ENCODE results near the gene HLA-DQB1.
"Not testable (repeated sequence)": the region's sequence is repeated elsewhere in the genome, so short reads cannot be mapped to it uniquely, and the experiment has no call there.

Gene HLA-DQB1

DNA sequence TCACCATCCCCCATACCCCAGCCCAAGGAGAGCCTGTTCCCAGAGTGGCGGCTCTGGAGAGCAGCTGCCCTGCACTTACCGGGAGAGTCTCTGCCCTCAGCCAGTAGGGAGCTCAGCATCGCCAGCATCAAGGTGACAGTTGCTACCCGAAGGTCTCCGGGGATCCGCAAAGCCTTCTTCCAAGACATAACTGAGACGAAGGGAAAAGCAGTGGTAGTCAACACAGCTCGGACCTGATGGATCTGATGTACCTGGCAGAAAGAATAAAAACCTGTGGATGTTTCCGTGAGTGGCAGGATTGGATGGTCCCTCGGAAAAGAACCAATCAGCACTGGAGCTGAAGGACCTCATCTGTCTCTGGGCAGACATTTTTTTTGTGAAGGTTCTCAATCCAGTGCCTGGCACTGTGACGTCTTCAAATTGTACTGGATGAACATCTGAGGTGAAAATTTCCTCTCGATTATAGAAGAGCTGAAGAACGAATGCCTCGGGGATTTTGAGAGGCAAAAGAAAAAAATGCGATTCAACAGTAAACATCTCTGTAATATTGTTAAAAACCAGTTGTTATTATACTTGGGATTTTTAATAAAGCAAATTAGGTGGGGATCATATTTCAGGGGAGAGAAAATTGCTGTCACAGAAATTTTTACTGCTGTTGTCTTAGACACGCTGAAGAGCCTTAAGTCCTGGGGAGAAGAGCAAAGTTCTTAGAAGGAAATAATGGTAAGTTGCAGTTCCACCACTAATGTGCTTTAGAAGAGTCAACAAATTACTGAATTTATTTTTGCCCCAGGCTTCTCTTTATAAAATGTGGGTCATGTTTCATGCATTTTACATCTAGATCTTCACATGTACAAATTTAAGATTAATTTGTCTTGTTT lies at the start of gene HLA-DQB1:
Gene HLA-DQB1, minus strand, starts transcription at position 238 of the 881 bp plus-strand sequence. Its CDS starts 50 bp downstream, at position 188.
- DNase-seq (ENCODE audit: insufficient read length, low spot score) (no peak), FAIRE-seq (peak; percentile 99)

DNA sequence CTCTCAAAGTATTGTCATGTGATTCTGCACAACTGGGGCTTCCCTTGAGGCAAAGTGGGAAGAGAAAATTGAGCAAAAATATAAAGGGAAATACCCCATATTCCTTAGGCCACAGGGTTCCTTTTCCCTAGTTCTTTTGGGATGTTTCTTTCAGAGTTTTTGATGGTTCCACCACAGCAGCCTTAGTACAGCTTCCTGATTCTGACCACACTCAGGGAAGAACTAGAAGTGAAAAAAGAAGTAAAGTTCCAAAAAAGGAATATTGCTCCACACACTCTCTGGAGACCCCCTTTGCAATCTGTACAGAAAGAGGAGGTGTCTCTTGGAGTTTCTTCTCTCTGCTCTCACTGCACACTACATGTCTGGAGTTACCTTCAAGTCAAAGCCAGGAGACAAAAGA lies 46.8 kb upstream of the HLA-DQB1 start:
- FAIRE-seq (no peak), DNase-seq (ENCODE audit: insufficient read length, low spot score) (no peak)

DNA sequence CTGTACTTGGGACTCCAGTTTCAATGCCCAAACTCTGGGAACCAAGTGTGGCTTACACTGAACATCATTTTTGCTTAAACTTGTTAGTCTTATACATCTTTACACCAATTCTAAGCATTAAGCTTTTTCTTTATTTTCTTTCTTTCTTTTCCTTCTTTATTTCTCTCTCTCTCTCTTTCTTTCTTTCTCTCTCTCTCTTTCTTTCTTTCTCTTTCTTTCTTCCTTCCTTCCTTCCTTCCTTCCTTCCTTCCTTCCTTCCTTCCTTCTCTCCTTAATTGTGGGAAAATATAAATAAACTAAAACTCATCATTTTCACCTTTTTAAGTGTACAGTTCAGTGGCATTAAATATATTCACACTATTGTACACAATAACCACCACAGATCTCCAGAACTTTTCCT lies 43.2 kb upstream of the HLA-DQB1 start:
- DNase-seq (ENCODE audit: insufficient read length, low spot score) (no peak), FAIRE-seq (no peak)

DNA sequence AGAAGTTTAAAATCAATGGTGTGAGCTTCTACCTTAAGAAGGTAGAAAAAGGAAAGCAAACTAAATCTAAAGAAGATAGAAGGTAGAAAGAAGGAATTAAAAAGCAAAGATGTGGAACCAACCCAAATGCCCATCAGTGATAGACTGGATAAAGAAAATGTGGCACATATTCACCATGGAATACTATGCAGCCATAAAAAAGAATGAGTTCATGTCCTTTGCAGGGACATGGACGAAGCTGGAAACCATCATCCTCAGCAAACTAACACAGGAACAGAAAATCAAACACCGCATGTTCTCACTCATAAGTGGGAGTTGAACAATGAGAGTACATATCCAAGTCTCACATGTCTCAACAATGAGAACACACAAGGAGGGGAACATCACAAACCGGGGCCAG lies 38.7 kb upstream of the HLA-DQB1 start:
- not testable (repeated sequence) for FAIRE-seq; DNase-seq (ENCODE audit: insufficient read length, low spot score)

DNA sequence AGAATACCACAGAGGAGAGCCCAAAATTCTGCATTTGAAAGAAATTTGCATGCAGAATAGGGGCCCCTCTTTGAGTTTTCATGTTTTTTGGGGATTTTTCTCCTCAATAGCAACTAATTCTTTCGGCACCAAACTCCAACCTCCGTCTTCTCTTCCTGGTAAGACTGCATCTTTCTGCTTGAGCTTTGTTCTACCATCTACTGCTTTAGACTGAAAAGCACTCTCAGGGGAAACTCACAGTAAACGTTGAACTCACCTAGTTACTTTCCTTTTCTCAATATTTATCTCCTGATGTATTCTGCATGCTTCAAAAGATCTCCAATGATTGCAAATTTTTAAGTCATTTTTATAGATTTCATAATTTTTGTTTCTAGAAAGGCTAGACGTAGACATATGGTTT lies 36.9 kb upstream of the HLA-DQB1 start:
- DNase-seq (ENCODE audit: insufficient read length, low spot score) (no peak), FAIRE-seq (no peak)

DNA sequence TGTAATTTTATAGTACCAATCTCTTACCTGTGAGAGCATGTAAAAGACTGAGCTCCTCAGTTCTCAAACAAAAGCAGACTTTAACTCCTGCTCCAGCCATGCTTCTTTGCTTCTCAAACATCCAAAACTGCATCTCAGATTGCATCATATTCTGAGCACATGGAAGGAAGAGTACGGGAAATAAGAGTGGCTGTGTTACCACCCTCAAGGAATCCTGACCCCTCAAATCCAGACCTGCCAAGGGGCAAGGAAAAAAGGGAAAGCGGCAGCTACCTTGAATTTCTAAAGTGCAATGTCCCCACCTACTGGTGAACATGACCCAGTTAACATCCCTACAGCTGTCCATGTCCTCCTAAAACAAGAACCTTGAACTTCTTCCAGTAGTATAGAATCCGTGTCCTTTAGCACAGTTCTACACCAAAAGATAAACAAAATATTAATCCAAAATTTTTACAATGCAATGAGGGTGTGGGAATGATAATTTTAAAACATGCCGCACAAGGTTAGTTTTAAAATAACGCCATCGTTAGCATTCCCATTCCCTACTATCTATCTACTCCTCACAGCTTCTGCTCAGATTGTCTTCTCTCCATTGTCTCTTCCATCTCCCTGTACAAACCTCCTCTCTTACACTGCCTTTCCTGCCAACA lies 34.1 kb upstream of the HLA-DQB1 start:
- peak; percentile 5 for DNase-seq (ENCODE audit: insufficient read length, low spot score)
- FAIRE-seq, result peak; percentile 95

DNA sequence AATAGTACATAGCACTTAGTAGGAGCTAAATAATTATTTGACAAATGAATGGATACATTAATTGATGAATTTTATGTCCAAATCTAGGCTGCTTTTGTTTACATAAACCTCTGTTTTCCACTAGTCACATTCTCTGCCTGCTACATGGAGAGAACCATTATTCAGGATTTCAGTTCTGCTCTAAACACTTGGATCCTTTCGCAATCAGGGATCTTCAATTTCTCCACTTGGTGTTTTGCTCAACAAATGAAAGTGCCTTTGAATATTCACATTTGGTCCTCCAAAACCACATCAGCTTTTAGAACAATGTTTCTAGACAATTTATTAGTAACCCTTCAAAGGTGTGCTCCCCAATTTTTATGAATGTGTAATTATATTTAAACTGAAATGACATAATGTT lies 30.6 kb upstream of the HLA-DQB1 start:
- no peak for FAIRE-seq

DNA sequence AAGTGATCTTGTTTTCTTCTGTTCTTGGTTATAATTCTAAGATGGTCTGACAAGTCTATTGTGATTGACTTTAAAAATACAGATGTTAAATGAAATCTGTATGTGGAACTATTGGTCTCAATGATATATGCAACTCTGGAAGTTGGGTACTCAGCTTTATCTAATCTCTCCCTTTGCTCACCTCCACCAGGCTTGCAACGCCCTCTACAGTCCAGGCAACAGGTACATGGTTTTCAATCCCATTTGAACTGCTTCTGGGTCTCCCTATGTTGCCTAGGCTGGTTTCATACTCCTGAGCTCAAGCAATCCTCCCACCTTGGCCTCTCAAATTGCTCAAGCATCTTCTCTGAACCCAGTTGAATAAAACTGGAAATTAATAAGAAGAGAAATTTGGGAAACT lies 25.6 kb upstream of the HLA-DQB1 start:
- peak; percentile 91 for FAIRE-seq
- no peak for DNase-seq (ENCODE audit: insufficient read length, low spot score)

More for the DNA sequence above, 30.6 kb upstream of the HLA-DQB1 start:
- no peak for DNase-seq (ENCODE audit: insufficient read length, low spot score)

DNA sequence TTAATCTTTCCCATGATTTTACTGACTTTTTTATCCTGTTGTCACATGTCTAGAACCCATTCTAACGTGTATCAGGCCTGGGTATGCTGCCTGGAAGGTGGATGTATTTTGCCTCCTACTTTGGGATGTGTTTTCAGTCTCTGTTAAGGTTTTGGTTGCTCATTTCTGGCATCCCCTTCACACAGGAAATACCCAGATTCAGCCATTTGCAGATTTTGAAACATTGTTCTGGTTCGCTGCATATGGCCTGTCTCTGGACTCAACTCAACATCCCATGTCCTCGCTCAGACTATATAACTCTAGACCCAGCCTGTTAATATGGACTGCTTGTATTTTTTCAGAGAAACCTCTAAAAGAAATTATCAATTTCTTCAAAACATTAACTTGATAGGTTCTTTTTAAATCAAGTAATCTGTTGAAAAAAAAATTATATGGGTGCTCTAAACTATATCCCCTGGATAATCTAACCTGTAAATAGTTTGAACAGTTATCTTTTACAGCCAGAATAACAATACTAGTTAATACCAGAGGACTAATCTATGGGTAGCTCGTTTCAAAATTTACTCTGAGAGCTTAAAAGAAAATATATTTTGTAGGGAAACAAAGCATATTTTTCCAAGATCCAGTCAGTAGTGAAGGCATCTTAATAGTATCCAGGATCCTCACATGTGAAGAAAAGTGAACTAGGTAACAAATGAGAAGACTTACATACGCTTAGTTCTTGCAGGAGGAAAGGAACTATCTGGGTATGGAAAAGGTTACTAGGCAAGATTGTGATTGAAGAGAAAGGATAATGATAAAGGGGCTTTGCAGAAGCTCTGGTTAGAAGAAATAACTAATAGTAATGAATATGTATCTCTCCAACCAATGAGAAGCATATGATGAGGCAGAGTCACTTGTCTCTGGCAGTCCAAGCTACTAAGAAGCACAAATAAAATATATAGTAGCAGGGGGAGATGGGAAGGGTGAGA lies 23.4 kb upstream of the HLA-DQB1 start:
- DNase-seq (ENCODE audit: insufficient read length, low spot score) (no peak), FAIRE-seq (peak; percentile 89)

DNA sequence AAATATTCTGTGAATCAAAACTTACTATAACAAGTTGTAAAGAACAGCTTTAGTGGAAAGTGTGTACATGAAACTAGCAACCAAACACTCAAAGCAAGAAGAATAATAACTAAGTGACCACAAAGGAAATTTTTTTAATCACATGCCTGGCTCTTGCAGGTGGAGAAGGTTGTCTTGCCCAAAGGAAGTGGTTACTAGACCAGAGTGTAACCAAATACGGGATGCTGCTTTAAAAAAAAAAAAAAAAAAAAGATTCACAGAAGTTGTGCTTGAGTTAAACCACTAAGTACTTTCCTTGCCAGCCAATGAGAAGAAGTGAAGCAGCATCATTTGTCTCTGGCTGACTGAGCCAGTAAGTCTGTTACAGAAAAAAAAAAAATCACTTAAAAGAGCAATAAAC lies 19.1 kb upstream of the HLA-DQB1 start:
- DNase-seq (ENCODE audit: insufficient read length, low spot score) (peak; percentile 22), FAIRE-seq (peak; percentile 97)

DNA sequence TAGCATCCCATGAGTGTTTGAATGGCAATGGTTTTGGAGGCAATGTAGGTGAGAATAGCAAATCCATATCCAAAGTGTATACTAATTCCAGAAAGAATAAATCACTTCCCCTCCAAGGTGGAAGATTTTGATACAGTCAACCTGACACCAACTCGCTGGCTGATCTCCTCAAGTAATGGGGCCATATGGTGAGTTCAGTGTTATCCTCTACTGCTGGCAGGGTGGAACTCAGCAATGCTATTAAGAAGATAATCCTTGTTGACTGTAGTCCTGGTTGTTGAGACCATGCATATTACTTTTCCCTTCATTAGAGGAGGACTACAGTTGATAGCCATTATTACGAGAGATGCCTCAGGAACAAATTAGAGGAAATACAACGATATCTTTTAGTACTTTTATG lies 17.8 kb upstream of the HLA-DQB1 start:
- DNase-seq (ENCODE audit: insufficient read length, low spot score), result no peak
- FAIRE-seq, result no peak

DNA sequence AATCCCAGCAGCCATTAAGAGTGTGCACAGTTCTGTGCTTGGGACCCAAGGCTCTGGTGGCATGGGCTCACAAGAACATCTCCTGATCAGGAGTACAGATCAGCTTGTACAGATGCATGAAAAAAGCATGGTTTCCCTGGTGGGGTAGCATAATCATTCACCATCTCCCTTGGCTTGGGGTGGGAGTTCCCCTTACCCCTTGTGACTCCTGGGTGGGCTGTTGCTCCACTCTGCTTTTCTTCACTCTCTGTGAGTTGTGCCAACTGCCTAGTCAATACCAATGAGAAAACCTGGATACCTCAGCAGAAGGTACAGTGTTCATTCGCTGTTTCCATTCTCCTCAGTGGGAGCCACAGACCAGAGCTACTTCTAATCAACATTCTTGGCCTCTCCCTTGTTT lies 13.6 kb upstream of the HLA-DQB1 start:
- no peak for FAIRE-seq

DNA sequence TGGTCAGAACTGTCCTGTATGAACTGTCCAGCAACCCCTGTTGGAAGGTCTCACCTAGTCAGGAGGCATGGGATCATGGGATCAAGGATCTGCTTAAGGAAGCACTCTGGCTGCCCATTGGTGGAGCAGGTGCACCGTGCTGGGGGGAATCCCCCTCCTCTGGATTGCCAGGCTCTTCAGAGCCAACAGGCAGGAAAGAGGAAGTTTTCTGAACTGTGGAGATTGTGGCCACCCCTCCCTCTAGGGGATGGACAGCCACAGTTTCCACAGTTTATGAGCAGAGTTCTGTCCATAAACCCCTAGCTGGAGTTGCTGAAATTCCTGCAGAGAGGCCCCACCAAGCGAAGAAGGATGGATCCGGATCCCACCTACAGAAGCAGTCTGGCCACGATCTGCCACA lies 13.0 kb upstream of the HLA-DQB1 start:
- DNase-seq (ENCODE audit: insufficient read length, low spot score) (no peak), FAIRE-seq (no peak)

More for the DNA sequence above, 13.6 kb upstream of the HLA-DQB1 start:
- DNase-seq (ENCODE audit: insufficient read length, low spot score), result no peak

DNA sequence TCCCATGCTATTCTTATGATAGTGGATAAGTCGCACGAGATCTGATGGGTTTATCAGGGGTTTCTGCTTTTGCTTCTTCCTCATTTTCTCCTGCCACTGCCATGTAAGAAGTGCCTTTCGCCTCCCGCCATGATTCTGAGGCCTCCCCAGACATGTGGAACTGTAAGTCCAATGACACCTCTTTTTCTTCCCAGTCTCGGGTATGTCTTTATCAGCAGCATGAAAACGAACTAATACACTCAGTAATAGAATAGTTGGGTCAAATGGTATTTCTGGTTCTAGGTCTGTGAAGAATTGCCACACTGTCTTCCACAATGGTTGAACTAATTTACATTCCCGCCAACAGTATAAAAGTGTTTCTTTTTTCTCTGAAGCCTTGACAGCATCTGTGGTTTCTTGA lies 7.7 kb upstream of the HLA-DQB1 start:
- not testable (repeated sequence) for FAIRE-seq; DNase-seq (ENCODE audit: insufficient read length, low spot score)

DNA sequence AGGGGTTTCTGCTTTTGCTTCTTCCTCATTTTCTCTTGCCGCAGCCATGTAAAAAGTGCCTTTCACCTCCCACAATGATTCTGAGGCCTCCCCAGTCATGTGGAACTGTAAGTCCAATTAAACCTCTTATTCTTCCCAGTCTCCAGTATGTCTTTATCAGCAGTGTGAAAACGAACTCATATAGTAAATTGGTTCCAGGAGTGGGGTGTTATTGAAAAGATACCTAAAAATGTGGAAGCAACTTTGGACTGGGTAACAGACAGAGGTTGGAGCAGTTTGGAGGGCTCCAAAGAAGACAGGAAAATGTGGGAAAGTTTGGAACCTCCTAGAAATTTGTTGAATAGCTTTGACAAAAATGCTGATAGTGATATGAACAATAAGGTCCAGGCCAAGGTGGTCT lies 5.5 kb upstream of the HLA-DQB1 start:
- not testable (repeated sequence) for DNase-seq (ENCODE audit: insufficient read length, low spot score); FAIRE-seq

DNA sequence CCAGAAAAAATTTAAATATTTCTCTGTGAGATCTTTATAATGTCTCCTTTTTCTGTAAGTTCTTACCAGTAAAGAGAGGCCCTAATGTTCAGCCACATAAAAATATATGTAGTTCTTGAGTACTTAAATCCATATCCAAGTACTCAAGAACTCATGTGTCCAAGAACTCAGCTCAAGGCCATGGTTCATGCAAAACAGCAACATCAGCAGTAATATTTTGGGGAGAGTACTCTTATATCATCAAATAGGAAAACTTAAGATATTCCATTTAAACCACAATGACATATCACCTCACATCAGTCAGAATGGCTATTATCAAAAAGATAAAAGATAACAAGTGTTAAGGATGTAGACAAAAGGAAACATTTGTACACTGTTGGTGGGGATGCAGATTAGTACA lies 3.4 kb upstream of the HLA-DQB1 start:
- DNase-seq (ENCODE audit: insufficient read length, low spot score) (no peak), FAIRE-seq (peak; percentile 26)

DNA sequence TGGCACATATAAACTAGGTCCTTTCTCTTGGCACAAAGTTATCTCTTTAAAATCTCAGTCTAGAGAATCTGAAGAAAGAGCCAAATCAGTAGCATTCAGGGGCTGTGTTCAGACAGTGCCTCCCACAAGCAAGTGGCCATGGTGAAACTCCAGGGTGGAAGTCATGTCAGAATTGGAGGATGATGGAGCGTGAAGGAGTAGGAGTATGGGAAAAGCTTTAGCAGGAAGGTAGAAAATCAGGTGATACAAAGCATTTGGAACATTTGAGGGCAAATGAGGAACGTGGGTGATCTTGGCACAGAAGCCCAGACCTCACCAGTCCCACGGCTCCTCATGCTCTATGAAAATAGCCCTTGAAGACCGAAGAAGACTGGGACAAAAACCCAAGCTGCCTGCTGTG lies 2.8 kb upstream of the HLA-DQB1 start:
- peak; percentile 8 for FAIRE-seq

DNA sequence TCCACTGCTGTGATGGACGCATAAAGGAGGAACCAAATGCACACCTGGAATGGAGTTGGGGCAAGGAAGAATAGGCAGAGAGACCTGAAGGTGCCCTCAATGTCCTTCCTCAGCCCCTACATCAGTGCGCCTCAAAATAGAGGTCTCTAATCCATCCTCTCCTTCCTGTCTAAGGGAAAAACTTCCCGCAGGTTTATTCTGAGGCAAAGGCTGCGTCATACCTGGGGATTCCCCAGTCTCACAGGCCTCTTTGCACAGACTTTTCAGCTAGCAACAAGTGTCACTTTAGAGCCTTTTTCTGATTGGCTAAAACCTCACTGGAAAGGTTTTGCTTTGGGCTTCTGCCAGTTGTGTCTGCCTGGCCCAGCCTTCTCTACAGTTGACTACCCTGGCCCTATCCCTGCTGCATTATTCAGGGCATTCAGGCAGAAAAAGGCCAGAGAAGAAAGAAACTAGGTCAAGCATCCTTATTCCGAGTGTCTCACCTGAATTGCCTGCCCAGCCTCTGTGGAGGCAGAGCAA lies 1.8 kb upstream of the HLA-DQB1 start:
- DNase-seq (ENCODE audit: insufficient read length, low spot score), result no peak
- FAIRE-seq, result peak; percentile 99

More for the DNA sequence above, 2.8 kb upstream of the HLA-DQB1 start:
- DNase-seq (ENCODE audit: insufficient read length, low spot score), result no peak

DNA sequence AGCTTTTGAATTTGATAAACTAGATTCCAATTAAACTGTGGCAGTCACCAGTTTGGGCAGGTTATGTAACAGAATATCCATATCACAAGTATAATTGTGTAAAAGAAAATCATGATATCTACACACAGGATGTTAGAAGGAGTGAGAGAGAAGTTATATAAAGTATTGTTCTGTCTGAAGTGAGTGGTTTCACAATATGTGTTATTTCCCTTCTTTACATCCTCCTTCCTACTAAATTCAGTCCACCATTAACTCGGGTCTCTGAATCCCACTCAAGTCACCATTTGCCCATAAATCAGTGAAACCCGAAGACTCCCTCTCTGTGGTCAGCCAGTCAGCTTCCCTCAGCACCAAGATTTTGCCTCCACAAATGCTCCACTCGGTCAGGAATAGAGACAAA lies 796 bp downstream of the HLA-DQB1 start:
- DNase-seq (ENCODE audit: insufficient read length, low spot score) (no peak), FAIRE-seq (peak; percentile 23)

DNA sequence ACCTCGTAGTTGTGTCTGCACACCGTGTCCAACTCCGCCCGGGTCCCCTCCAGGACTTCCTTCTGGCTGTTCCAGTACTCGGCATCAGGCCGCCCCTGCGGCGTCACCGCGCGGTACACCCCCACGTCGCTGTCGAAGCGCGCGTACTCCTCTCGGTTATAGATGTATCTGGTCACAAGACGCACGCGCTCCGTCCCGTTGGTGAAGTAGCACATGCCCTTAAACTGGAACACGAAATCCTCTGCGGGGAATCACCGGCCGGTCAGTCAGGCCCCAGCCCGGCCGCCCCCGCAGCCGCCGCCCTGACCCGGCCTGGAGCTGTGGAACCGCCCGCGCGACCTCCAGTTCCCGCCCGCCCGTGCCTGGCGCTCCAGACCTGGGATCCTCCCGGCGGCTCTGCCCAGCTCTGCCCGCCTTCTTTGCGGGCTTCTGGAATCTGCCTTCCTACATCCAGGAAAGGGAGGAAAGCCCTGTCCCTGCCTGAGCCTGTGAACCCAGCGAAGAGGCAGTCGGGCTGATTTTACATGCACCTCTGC lies 1.6 kb downstream of the HLA-DQB1 start:
- peak; percentile 82 for FAIRE-seq
- no peak for DNase-seq (ENCODE audit: insufficient read length, low spot score)
